Stimulated activated CD4-positive, alpha-beta T cell treated with anti-CD3 and anti-CD28 coated beads, TNF-alpha, amount 100 ng/mL, for 4 hours (primary cell): ENCODE data around the gene TRIM5.
"Not testable (repeated sequence)": the region's sequence is repeated elsewhere in the genome, so short reads cannot be mapped to it uniquely, and the experiment has no call there.

Experiments
- DNase-seq, 3 experiments: peaks; one replicate each; pipeline ENCODE4 v3.0.0-alpha.2; 2020; ENCODE audit warnings: low read depth in 3 of 3

TRIM5 gene

GRCh38 chr11:5684646-5685362 lies at the start of gene TRIM5:
Gene TRIM5, minus strand, starts transcription at chr11:5685074. Its CDS starts 4,897 bp downstream, at chr11:5680177.
- peak; percentile 48 to 70 (median 70) for DNase-seq

- DNase-seq, result no peak
These were observed 42.8 kb upstream of the TRIM5 start for GRCh38 chr11:5727691-5728090.

GRCh38 chr11:5726351-5726750 lies 41.5 kb upstream of the TRIM5 start:
- DNase-seq, result no peak

- no peak for DNase-seq
These were observed 37.7 kb upstream of the TRIM5 start for GRCh38 chr11:5722622-5723021.

GRCh38 chr11:5719703-5720495 lies 35.0 kb upstream of the TRIM5 start:
- DNase-seq, result no peak

GRCh38 chr11:5716518-5716917 lies 31.6 kb upstream of the TRIM5 start:
- not testable (repeated sequence) for DNase-seq

GRCh38 chr11:5713695-5714094 lies 28.8 kb upstream of the TRIM5 start:
- DNase-seq, result no peak

- DNase-seq, result no peak
These were observed 27.6 kb upstream of the TRIM5 start for GRCh38 chr11:5712507-5712906.

- DNase-seq, result no peak
These were observed 20.8 kb upstream of the TRIM5 start for GRCh38 chr11:5705688-5706087.

- DNase-seq, result no peak
These were observed 19.1 kb upstream of the TRIM5 start for GRCh38 chr11:5703741-5704536.

- DNase-seq, result no peak
These were observed 16.2 kb upstream of the TRIM5 start for GRCh38 chr11:5701055-5701577.

- no peak for DNase-seq
These were observed 15.7 kb upstream of the TRIM5 start for GRCh38 chr11:5700421-5701054.

- no peak for DNase-seq
These were observed 13.4 kb upstream of the TRIM5 start for GRCh38 chr11:5698281-5698680.

- no peak for DNase-seq
These were observed 11.3 kb upstream of the TRIM5 start for GRCh38 chr11:5696210-5696609.

- DNase-seq, result no peak
These were observed 10.7 kb upstream of the TRIM5 start for GRCh38 chr11:5695580-5695979.

GRCh38 chr11:5694642-5695041 lies 9.8 kb upstream of the TRIM5 start:
- peak in 1 of 3 experiments; percentile 15 for DNase-seq

GRCh38 chr11:5691964-5692361 lies 7.1 kb upstream of the TRIM5 start:
- no peak for DNase-seq

GRCh38 chr11:5691238-5691963 lies 6.5 kb upstream of the TRIM5 start:
- not testable (repeated sequence) for DNase-seq

GRCh38 chr11:5690736-5691135 lies 5.9 kb upstream of the TRIM5 start:
- no peak for DNase-seq

GRCh38 chr11:5690216-5690615 lies 5.3 kb upstream of the TRIM5 start:
- DNase-seq, result no peak

GRCh38 chr11:5689551-5689983 lies 4.7 kb upstream of the TRIM5 start, which contains the start of gene TRIM22:
Gene TRIM22, plus strand, starts transcription at chr11:5689790. Its CDS starts 6,443 bp downstream, at chr11:5696233.
- DNase-seq, result peak in 2 of 3 experiments; percentile 22 to 24
